ENCODE results near the gene SOX8. TPM values are rescaled to one million over a fixed set of nuclear protein-coding genes. Genes with fewer than 3 reads are reported as not detected.
"Not testable (repeated sequence)": the region's sequence is repeated elsewhere in the genome, so short reads cannot be mapped to it uniquely, and the experiment has no call there.

Gene SOX8
- total RNA-seq, 1 experiment from 2014 or later: 1.4 TPM

DNA sequence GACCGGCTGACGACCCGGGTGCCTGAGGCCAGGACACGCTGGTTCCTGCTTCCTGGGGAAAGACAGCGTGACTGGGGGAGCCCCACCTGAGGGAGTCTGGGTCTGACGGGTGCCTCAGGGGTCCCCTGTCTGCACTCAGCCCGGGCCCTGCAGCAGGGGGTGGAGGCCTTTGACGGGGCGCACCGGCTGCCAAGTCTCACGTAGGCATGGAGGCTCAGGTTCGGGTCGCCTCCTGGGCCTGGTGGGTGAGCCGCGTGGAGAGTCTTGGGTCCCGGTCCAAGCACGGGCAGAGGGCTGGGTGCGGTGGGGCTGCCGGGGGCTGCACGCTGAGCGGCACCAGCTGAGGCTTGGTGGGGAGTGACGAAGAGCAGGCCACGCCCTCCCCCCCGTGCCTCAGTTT lies 40.9 kb downstream of the SOX8 start:
- no TSS peak for BruUV-seq (replicated peaks)
- Histone ChIP-seq H3K27ac (ENCODE audit: low read depth, low read length, poor library complexity, severe bottlenecking) (no peak overlapping the region), H3K27me3 (replicated peaks; ENCODE audit: insufficient read depth, low read depth, low read length, poor library complexity) (no peaks in the 10 kb centered on the region), H3K4me3 (ENCODE audit: low read depth, low read length, poor library complexity, severe bottlenecking) (no peak overlapping the region), H3K4me1 (ENCODE audit: insufficient read depth, low read length, poor library complexity, severe bottlenecking) (peaks cover 31% of the 10 kb centered on the region), H3K9me3 (ENCODE audit: low read depth, low read length, poor library complexity, severe bottlenecking) (no peaks in the 10 kb centered on the region), H3K36me3 (ENCODE audit: insufficient read depth, low read length, poor library complexity, severe bottlenecking) (no peaks in the 10 kb centered on the region)
- no peak for DNase-seq (ENCODE audit: low spot score)
- CTCF ChIA-PET: no interaction called here
- intact Hi-C loops (cut with micrococcal nuclease; ENCODE audit: unreplicated experiment): no loop called here
- POLR2A ChIA-PET (ENCODE audit: low non-redundant PET): interaction anchor here (0.6 kb wide), 1 partner anchor 41 kb away, joined by 11 read pairs; the partner anchor contains the start of gene SOX8
- no peak for TF ChIP-seq EZH2 (IDR thresholded peaks at IDR 0.05; ENCODE audit: borderline replicate concordance, low read depth, low read length, poor library complexity, severe bottlenecking)
- TF ChIP-seq, protein P1, sequence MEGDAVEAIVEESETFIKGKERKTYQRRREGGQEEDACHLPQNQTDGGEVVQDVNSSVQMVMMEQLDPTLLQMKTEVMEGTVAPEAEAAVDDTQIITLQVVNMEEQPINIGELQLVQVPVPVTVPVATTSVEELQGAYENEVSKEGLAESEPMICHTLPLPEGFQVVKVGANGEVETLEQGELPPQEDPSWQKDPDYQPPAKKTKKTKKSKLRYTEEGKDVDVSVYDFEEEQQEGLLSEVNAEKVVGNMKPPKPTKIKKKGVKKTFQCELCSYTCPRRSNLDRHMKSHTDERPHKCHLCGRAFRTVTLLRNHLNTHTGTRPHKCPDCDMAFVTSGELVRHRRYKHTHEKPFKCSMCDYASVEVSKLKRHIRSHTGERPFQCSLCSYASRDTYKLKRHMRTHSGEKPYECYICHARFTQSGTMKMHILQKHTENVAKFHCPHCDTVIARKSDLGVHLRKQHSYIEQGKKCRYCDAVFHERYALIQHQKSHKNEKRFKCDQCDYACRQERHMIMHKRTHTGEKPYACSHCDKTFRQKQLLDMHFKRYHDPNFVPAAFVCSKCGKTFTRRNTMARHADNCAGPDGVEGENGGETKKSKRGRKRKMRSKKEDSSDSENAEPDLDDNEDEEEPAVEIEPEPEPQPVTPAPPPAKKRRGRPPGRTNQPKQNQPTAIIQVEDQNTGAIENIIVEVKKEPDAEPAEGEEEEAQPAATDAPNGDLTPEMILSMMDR (conservative IDR thresholded peaks at IDR 0.05; ENCODE audit: low read depth, low read length): no peak

DNA sequence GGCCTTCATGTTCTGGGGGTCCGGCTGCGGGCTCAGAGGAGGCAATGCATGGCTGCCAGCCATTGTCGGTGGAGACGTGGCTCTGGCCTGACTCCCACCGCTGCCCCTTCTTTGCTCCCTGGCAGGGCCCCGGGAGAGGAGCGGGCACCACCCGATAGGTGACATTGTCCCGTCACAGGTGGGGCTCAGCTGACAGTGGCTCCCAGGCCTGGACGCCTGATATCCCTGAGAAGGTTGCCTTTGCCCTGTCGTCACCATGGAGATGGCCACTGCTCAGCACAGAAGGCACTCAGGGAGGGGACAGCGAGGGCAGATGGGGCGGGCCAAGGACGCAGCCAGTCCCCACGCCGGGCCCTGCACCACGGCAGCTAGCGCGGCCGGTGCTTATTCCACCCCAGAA lies 42.6 kb downstream of the SOX8 start:
- TF ChIP-seq EZH2 (IDR thresholded peaks at IDR 0.05; ENCODE audit: borderline replicate concordance, low read depth, low read length, poor library complexity, severe bottlenecking): no peak
- TF ChIP-seq, protein P1 (conservative IDR thresholded peaks at IDR 0.05; ENCODE audit: low read depth, low read length): no peak
- Histone ChIP-seq H3K9me3 (ENCODE audit: low read depth, low read length, poor library complexity, severe bottlenecking) (no peaks in the 10 kb centered on the region), H3K4me1 (ENCODE audit: insufficient read depth, low read length, poor library complexity, severe bottlenecking) (peaks cover 22% of the 10 kb centered on the region), H3K27ac (ENCODE audit: low read depth, low read length, poor library complexity, severe bottlenecking) (no peak overlapping the region), H3K27me3 (replicated peaks; ENCODE audit: insufficient read depth, low read depth, low read length, poor library complexity) (no peaks in the 10 kb centered on the region), H3K36me3 (ENCODE audit: insufficient read depth, low read length, poor library complexity, severe bottlenecking) (no peaks in the 10 kb centered on the region), H3K4me3 (ENCODE audit: low read depth, low read length, poor library complexity, severe bottlenecking) (no peak overlapping the region)
- no peak for DNase-seq (ENCODE audit: low spot score)
- no TSS peak for BruUV-seq (replicated peaks)
- ChIA-PET POLR2A (ENCODE audit: low non-redundant PET) (no interaction called here), CTCF (no interaction called here)
- intact Hi-C loops (cut with micrococcal nuclease; ENCODE audit: unreplicated experiment): no loop called here

GRCh38 chr16:1025183-1025809 lies 43.7 kb downstream of the SOX8 start:
- intact Hi-C loops (cut with micrococcal nuclease; ENCODE audit: unreplicated experiment): not testable (repeated sequence)

More at GRCh38 chr16:1025183-1025809, 43.7 kb downstream of the SOX8 start:
- H3K4me3 ChIP-seq (ENCODE audit: low read depth, low read length, poor library complexity, severe bottlenecking); DNase-seq (ENCODE audit: low spot score); H3K9me3 ChIP-seq (ENCODE audit: low read depth, low read length, poor library complexity, severe bottlenecking); BruUV-seq (replicated peaks); H3K27me3 ChIP-seq (replicated peaks; ENCODE audit: insufficient read depth, low read depth, low read length, poor library complexity); H3K27ac ChIP-seq (ENCODE audit: low read depth, low read length, poor library complexity, severe bottlenecking); CTCF ChIA-PET; H3K36me3 ChIP-seq (ENCODE audit: insufficient read depth, low read length, poor library complexity, severe bottlenecking); POLR2A ChIA-PET (ENCODE audit: low non-redundant PET): not testable (repeated sequence)
- peaks cover 10% of the 10 kb centered on the region for H3K4me1 ChIP-seq (ENCODE audit: insufficient read depth, low read length, poor library complexity, severe bottlenecking)
